Measurements from ENCODE around the gene ZNF800.

The ZNF800 gene

DNA sequence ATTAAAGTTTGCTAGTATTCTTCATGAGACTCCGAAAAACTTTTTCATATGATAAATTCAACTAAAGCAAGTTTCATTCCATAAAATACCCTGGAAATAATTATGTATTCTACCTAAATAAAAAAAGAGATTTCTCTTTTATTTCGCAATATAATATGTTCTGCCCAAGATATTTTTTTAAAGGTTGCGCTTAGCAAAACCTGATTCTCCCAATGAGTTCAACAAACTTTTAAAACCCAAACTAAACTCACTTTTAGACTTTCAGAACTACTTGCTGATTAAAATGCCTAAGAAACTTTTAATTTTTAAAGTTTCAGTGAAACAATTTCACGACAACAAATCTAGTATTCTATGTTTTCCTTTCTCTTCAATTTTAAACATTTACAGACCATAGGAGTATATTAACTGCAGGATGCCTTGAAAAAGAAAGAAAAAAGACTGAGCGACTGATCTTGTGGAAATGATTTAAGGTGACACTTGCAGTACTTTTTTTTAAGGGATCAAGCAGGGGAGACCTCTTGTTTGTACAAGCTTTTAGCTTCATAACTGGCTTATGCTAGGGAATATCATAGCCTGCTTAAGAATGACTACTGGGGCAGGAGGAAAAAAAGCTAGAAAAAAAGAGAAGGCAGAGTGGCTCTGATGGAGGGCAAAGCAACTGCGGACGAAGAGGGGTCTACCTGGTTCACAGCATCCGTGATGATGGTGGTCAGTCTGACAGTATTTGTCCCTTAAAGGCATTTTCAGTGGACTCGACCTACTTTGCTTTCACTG is 1.5 kb downstream of the ZNF800 start:
- no peak for DNase-seq (ENCODE audit: low read depth, low spot score)

DNA sequence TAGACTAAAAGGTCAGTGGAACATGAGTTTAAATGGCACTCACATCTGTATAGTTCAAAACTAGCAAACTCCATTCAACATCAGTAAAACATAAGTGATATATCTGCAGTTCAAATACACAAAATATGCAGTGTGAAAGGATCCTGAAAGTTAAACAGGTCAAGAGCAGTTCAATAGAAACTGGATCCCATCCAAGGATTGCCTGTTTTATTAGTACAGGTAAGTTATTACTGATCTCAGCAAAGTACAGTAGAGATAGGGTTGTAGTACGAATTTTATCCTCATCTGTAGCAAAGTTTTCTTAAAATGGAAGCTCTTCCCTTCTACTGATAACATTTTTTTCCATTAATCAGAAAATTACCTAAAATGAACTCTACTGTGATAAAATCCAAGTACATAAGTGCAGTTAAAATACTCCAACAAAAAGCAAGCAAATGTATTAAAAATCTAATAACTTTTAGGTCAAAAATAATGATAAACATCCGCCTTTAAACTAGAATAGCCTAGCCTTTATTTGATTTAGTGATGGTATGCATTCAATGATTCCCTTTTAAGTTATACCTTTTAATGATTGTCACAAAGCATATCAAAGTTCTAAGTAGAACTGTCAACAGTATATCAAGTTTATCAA is 2.2 kb downstream of the ZNF800 start:
- DNase-seq (ENCODE audit: low read depth, low spot score) = no peak

GRCh38 chr7:127389321-127389720 is 3.2 kb downstream of the ZNF800 start:
- DNase-seq (ENCODE audit: low read depth, low spot score) = no peak

GRCh38 chr7:127387974-127388373 is 4.5 kb downstream of the ZNF800 start:
- DNase-seq (ENCODE audit: low read depth, low spot score) = no peak

GRCh38 chr7:127383123-127383835 is 9.2 kb downstream of the ZNF800 start:
- no peak for DNase-seq (ENCODE audit: low read depth, low spot score)

GRCh38 chr7:127382301-127383085 is 10.0 kb downstream of the ZNF800 start:
- no peak for DNase-seq (ENCODE audit: low read depth, low spot score)

DNA sequence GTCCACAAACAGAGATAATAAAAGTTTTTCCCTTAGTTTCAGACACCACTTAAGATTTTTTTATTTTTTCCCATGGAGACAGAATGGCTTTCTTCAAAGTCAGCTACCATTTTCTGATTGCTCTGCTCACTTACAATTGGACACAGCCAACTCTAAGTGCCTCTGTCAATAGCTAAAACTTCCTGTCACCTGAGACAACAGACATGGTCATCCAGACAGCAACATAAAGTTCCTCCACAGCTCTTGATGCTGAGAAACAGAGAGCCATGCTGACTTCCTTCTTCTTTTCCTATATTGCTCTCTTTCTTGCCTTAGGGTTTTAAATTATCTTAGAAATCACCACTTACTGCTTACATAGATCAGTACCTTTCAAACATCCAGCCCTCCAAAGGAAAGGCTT is 12.0 kb downstream of the ZNF800 start:
- DNase-seq (ENCODE audit: low read depth, low spot score) = no peak

DNA sequence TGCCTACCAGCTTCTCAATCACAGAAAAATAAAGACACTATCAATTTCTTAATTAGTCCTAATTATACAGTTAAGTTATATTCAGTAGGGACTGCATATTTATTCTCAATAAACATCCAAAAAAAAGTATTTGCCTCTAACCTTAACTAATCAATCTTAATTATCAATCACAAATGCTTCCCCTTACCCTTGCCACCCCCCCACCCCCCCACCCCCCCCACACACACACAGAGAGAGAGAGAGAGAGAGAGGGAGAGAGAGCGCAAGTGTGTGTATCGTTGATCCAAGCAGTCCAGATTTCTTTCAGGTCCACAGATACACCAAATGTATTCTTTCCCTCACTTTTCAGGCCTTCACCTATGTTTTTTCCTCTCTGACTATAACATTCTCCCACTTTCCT is 12.9 kb downstream of the ZNF800 start:
- DNase-seq (ENCODE audit: low read depth, low spot score) = no peak

- no peak for DNase-seq (ENCODE audit: low read depth, low spot score)
Observed at GRCh38 chr7:127378537-127378936, 14.0 kb downstream of the ZNF800 start.

- DNase-seq (ENCODE audit: low read depth, low spot score) = no peak
Observed at GRCh38 chr7:127377425-127377824, 15.1 kb downstream of the ZNF800 start.

DNA sequence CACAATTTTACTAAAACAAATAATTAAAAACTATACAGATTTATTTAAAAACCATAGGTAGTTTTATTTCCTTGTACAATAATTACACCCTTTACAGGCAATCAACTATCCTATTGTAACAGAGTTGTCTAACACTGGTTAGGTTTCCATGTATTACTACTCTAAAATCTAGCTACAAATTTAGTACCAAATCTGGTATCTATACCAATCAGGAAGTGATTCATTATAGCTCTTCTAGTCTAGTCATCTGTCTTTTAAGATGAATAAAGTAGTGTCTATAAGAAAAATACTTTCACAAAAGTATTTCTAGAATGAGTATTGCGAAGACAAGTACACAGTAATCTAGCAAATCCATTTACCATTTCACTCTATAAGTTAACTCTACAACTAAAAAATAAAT is 16.9 kb downstream of the ZNF800 start:
- DNase-seq (ENCODE audit: low read depth, low spot score) = no peak

DNA sequence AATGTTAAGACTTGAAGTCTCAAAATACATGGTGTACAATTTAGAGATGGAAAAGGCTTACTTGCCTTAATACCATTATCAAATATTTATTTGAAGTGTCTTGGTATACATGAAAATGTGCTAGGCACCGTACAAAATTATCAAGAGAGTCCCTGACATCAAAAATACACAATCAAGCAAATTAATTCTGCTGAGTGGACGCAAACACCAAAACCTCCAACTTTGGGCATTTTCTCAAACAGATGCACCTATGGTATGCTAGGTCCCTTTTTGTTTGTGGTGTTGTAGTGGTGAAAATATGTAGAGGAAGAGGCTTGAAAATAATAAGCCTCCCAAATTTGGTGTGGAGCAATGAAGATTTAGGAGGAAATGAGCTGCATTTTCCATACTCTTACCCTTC is 24.8 kb downstream of the ZNF800 start:
- no peak for DNase-seq (ENCODE audit: low read depth, low spot score)

DNA sequence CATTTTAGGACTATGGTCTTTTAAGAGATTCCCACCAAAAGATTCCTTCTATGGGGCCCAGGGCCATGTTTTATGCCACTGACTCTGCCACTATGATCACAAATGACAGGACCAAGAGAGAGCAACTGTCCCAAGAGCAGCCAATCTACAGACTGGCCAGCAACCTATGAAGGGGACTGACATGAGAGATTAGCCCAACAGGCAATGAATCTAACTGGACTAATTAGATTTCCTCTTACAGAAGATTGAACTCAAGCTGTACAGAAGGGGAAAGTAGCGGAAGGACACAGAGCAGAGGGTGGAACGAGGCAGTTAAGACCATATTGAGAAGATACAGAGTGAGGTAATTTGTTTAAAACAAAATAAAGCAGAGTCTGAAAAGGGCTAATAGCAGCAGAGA is 25.8 kb downstream of the ZNF800 start:
- DNase-seq (ENCODE audit: low read depth, low spot score) = no peak

DNA sequence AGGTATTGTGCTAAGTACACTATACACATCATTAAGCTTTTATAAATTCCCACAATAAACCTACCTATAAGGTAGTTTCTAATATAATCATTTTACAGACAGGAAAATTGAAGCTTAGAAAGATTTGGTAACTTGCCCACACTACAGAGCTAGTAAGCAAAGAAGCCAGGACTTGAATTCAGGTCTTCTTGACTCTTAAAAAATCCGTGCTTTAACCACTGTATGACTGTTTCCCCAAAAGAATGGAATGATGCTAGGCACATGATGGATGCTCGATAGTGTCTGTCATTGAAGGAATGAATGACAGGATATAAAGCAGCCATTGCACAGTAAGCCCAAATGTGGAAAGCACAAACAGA is 26.6 kb downstream of the ZNF800 start:
- DNase-seq (ENCODE audit: low read depth, low spot score) = no peak

GRCh38 chr7:127365164-127365956 is 27.1 kb downstream of the ZNF800 start:
- DNase-seq (ENCODE audit: low read depth, low spot score) = no peak

- no peak for DNase-seq (ENCODE audit: low read depth, low spot score)
Observed at GRCh38 chr7:127362364-127363027, 30.0 kb downstream of the ZNF800 start.

DNA sequence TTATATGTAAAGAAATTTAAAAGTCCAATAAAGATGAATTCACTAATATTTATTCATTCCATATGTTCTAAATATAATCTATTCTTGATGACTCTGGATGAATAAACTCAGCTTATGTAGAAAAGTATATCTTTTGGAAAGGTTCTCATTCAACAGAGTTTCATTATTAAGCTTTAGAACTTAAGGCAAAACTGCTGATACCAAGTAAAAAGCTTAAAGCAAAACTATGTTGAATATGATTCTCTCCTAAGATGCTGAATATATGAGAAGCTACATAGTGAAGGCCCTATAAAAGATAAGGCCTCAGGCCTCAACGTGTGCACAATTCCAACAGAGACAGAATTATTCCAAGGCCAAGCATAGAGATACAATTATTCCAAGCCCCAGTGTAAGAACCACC is 30.8 kb downstream of the ZNF800 start:
- DNase-seq (ENCODE audit: low read depth, low spot score) = no peak

DNA sequence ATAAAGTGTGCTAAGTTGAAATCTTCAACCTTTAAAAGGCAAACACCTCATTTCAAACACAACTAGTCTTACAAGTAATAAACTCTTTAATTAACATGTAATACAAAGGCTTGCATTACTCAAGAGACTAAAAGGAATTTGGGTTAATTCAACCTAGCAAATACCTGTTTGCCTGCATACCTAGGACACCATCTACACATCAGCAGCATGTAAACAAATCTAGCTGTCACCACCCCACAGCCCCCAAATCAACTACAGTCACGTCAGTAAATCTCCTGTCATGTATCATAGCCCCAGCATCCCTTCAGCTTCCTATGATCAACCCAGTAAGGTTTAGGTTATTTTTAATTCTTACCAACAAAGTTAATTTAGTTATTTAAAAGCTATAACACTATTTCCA is 33.5 kb downstream of the ZNF800 start:
- no peak for DNase-seq (ENCODE audit: low read depth, low spot score)

GRCh38 chr7:127353897-127354296 is 38.6 kb downstream of the ZNF800 start:
- DNase-seq (ENCODE audit: low read depth, low spot score) = no peak

DNA sequence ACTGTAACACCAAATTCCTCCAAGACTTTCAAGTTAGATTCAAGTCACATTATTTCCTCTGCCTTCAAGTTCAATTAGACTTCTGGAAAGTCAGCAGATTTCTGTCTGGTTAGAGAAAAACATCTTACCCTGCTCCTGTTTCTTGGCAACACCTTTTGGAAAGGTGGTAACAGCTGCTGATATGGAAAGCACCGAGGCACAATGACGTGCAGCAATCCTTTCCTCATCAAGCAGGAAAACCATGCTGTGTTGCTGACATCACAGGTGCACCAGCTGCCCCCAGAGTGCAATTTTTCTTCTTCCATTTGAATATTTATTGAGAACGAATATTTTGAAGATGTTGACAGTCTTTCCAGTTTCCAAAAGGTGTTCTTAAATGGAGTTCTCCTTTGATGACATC is 41.9 kb downstream of the ZNF800 start:
- DNase-seq (ENCODE audit: low read depth, low spot score) = no peak

DNA sequence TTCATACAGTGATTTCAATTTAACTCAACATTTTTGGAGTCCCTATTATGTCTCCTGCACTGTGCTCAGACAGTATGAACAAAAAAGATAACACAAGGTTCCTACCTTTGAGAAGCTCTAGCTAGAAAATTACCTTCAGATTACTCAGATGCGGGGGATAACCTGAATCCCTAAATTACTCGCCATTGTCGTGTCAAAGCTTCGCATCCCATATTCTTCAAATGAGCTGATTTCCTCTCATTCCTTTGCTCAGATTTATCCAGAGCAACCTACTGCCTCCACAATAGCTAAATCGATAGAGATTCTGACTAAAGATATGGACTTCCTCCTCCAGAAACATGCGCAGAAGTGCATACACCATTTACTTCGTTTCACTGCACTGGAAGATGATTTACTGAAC is 42.6 kb downstream of the ZNF800 start:
- DNase-seq (ENCODE audit: low read depth, low spot score) = no peak
